K562 (cell line): ENCODE data around the gene IFI6. TPM values are rescaled to one million over a fixed set of nuclear protein-coding genes. Genes with fewer than 3 reads are reported as not detected.

ENCODE experiments used
- BRCA1 ChIP-seq, 2 experiments: fragments of 450-650 bp in 1 of 2; sonication (generic) in 1 of 2; formaldehyde crosslinking in 1 of 2; IDR thresholded peaks; 2 replicates each; pipeline versions ENCODE4 v1.5.0 to v1.6.1; 2017 to 2020; ENCODE audit warnings: mild to moderate bottlenecking in 1 of 2, missing genetic modification reagents in 1 of 2
- DDX20 ChIP-seq: fragments of 450-650 bp; IDR thresholded peaks from 2 replicates; pipeline ENCODE4 v1.6.1; 2016; ENCODE audit warnings: missing genetic modification characterization, low read depth, mild to moderate bottlenecking, missing compliant biosample characterization, moderate library complexity
- DEAF1 ChIP-seq: fragments of 450-650 bp; formaldehyde crosslinking; IDR thresholded peaks from 2 replicates; pipeline ENCODE4 v1.4.0; 2020; ENCODE audit warnings: mild to moderate bottlenecking, moderate library complexity
- GATAD2A ChIP-seq: fragments of 450-650 bp; IDR thresholded peaks from 2 replicates; pipeline ENCODE4 v1.6.1; 2017
- MCM7 ChIP-seq, 2 experiments: fragments of 450-650 bp; IDR thresholded peaks; 2 replicates each; pipeline ENCODE4 v1.6.1; 2016 to 2018
- PHF20 ChIP-seq: fragments of 450-650 bp; IDR thresholded peaks from 2 replicates; pipeline ENCODE4 v1.6.1; 2018; ENCODE audit not compliant: partially characterized antibody
- POLR2B ChIP-seq: fragments of 450-650 bp; IDR thresholded peaks from 2 replicates; pipeline ENCODE4 v1.6.1; 2018; ENCODE audit warnings: low read depth; ENCODE audit not compliant: partially characterized antibody
- RREB1 ChIP-seq: fragments of 250-450 bp; sonication (Bioruptor Pico); IDR thresholded peaks from 2 replicates; pipeline ENCODE4 v1.4.0; 2020
- XRCC5 ChIP-seq: fragments of 200-400 bp; formaldehyde crosslinking; IDR thresholded peaks from 2 replicates; pipeline ENCODE4 v1.6.1; 2017; ENCODE audit warnings: low read depth, mild to moderate bottlenecking, low read length
- ZNF124 ChIP-seq: sonication (generic); formaldehyde crosslinking; IDR thresholded peaks from 2 replicates; pipeline ENCODE4 v1.8.1; 2022; ENCODE audit warnings: missing genetic modification reagents
- polyA plus RNA-seq, 8 experiments: library from polyadenylated mRNA; depleted of rRNA in 4 of 8; stranded (reverse) in 5 of 8; unstranded in 3 of 8; fragments of >200 nt; fragmentation: Nextera tagmentation in 2 of 8; fragmentation: Illumina TruSeq in 1 of 8; extraction: Ambion mirVana in 2 of 8; extraction: Trizol in 1 of 8; gene quantifications; 2 replicates each; pipeline versions ENCODE4 v1.2.1 to v1.2.3, GENCODE V29; 2011 to 2014; ENCODE audit warnings: inconsistent platforms in 1 of 8, missing spikeins in 1 of 8
- total RNA-seq, 7 experiments: library from RNA; depleted of rRNA in 6 of 7; stranded (reverse); fragments of >200 nt in 6 of 7; fragmentation: Illumina TruSeq in 2 of 7; extraction: Trizol in 2 of 7; gene quantifications; 2 replicates each; pipeline versions ENCODE4 v1.2.1 to v1.2.3, GENCODE V29; 2011 to 2021; ENCODE audit warnings: low replicate concordance in 1 of 7
- TF ChIP-seq, protein P1 (sequence below): sonication (generic); formaldehyde crosslinking; IDR thresholded peaks from 2 replicates; pipeline ENCODE4 v1.8.0; 2022; ENCODE audit warnings: missing genetic modification reagents, mild to moderate bottlenecking, moderate library complexity, borderline replicate concordance
- TF ChIP-seq, protein P2 (sequence below): fragments of 150-350 bp; conservative IDR thresholded peaks from 2 replicates; pipeline ENCODE4 v1.6.1; 2014; ENCODE audit warnings: low read length
- TF ChIP-seq, protein P3 (sequence below): fragments of 250-450 bp; sonication (Bioruptor Pico); IDR thresholded peaks from 2 replicates; pipeline ENCODE4 v1.5.0; 2020; ENCODE audit warnings: mild to moderate bottlenecking, borderline replicate concordance

The IFI6 gene
- total and polyA plus RNA-seq, 9 of the 15 experiments (the other 6 are each of a cell fraction or from before 2014, with no cell fraction given) = 0.17 to 4.5 (median 2.2) TPM

DNA sequence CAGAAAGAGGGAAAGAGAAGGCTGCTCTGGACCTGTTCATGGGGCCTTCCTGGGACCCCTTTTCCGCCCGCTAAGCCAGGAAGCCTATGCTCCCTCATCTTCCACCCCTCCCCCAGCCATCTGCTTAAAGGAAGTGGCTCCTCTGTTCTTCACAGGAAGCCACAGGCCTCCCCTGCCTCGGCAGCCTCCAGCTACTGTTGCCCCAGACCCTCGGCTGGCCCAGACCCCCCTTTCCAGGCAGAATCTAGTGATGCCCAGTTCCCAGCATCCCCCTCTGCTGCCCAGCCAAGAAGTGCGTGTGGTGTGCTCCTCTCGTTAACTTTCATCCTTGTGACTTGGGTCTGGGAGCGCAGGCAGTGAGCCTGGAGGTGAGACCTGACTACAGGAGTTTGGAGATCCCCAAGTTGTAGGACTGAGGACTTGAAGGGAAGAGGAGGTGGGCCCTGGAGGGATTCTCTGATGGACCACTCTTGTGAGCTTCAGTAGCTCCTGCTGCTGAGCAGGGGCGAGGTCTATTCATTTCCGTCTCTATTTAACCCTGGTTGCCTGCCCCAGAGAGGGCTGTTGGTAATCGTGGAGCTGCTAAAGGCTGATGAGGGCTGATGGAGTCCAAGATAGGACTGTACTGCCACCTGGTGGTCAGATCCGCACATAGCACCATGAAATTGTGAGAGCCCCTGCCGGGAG, 9.1 kb downstream of the IFI6 start (continued):
- TF ChIP-seq, protein P1, sequence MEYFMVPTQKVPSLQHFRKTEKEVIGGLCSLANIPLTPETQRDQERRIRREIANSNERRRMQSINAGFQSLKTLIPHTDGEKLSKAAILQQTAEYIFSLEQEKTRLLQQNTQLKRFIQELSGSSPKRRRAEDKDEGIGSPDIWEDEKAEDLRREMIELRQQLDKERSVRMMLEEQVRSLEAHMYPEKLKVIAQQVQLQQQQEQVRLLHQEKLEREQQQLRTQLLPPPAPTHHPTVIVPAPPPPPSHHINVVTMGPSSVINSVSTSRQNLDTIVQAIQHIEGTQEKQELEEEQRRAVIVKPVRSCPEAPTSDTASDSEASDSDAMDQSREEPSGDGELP (CRISPR knock-in tag) = peak; percentile 19; the same call in 1 of the 2 replicates
- no peak for TF ChIP-seq RREB1
- TF ChIP-seq MCM7 (IDR thresholded peaks at IDR 0.05) = no peak
- 0 out of 2 replicates have a peak, but pooled peaks have one; percentile 33 for TF ChIP-seq XRCC5
- TF ChIP-seq ZNF124 (CRISPR knock-in tag) = no peak
- TF ChIP-seq DDX20 = no peak
- TF ChIP-seq, protein P2, sequence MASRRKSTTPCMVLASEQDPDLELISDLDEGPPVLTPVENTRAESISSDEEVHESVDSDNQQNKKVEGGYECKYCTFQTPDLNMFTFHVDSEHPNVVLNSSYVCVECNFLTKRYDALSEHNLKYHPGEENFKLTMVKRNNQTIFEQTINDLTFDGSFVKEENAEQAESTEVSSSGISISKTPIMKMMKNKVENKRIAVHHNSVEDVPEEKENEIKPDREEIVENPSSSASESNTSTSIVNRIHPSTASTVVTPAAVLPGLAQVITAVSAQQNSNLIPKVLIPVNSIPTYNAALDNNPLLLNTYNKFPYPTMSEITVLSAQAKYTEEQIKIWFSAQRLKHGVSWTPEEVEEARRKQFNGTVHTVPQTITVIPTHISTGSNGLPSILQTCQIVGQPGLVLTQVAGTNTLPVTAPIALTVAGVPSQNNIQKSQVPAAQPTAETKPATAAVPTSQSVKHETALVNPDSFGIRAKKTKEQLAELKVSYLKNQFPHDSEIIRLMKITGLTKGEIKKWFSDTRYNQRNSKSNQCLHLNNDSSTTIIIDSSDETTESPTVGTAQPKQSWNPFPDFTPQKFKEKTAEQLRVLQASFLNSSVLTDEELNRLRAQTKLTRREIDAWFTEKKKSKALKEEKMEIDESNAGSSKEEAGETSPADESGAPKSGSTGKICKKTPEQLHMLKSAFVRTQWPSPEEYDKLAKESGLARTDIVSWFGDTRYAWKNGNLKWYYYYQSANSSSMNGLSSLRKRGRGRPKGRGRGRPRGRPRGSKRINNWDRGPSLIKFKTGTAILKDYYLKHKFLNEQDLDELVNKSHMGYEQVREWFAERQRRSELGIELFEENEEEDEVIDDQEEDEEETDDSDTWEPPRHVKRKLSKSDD = no peak
- peak; percentile 98 for TF ChIP-seq DEAF1
- peak; percentile 51 for TF ChIP-seq PHF20
- TF ChIP-seq BRCA1 (IDR thresholded peaks at IDR 0.05) = no peak
- TF ChIP-seq BRCA1 (CRISPR knock-in tag; IDR thresholded peaks at IDR 0.05) = 0 out of 2 replicates have a peak, but pooled peaks have one; percentile 53
- no peak for TF ChIP-seq POLR2B
- TF ChIP-seq, protein P3, sequence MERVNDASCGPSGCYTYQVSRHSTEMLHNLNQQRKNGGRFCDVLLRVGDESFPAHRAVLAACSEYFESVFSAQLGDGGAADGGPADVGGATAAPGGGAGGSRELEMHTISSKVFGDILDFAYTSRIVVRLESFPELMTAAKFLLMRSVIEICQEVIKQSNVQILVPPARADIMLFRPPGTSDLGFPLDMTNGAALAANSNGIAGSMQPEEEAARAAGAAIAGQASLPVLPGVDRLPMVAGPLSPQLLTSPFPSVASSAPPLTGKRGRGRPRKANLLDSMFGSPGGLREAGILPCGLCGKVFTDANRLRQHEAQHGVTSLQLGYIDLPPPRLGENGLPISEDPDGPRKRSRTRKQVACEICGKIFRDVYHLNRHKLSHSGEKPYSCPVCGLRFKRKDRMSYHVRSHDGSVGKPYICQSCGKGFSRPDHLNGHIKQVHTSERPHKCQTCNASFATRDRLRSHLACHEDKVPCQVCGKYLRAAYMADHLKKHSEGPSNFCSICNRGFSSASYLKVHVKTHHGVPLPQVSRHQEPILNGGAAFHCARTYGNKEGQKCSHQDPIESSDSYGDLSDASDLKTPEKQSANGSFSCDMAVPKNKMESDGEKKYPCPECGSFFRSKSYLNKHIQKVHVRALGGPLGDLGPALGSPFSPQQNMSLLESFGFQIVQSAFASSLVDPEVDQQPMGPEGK (CRISPR knock-in tag) = no peak
- TF ChIP-seq GATAD2A = 0 out of 2 replicates have a peak, but pooled peaks have one; percentile 40
